ENCODE measurements around the gene TACC2.

Gene TACC2

DNA sequence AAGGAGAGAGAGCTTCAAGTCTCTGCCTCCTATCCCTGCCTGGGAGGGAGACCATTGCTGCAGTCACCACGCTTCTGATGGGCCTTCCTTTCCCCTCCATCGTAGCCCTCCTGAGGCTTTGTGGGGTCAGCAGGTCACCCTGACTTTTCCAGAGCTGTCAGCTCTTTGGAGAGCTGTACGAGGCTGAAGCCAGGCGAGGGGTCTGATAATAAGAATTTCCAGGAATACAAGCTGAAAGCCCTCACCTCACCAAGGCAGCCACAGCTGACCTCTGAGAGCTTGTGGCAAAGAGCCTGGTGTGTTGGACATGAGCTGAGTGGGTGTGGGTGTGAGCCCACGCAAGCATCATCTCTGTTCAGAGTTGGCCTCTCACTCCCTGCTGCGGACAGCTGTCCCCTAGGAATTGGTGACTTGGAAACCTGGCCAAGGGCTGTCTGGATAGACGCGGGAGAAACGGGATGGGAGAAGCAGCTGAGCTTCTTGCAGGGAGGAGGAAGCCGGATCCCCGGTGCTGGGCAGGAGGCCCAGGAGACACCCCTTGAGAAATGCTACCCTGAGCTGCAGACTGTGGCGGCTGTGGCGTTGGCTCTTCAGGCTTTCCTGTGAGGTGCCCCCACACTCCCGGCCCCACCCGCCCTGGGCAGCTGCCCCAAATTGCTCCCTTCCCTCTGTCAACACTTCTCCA lies 160.1 kb downstream of the TACC2 start:
- DNase-seq (ENCODE audit: low read depth): no peak

DNA sequence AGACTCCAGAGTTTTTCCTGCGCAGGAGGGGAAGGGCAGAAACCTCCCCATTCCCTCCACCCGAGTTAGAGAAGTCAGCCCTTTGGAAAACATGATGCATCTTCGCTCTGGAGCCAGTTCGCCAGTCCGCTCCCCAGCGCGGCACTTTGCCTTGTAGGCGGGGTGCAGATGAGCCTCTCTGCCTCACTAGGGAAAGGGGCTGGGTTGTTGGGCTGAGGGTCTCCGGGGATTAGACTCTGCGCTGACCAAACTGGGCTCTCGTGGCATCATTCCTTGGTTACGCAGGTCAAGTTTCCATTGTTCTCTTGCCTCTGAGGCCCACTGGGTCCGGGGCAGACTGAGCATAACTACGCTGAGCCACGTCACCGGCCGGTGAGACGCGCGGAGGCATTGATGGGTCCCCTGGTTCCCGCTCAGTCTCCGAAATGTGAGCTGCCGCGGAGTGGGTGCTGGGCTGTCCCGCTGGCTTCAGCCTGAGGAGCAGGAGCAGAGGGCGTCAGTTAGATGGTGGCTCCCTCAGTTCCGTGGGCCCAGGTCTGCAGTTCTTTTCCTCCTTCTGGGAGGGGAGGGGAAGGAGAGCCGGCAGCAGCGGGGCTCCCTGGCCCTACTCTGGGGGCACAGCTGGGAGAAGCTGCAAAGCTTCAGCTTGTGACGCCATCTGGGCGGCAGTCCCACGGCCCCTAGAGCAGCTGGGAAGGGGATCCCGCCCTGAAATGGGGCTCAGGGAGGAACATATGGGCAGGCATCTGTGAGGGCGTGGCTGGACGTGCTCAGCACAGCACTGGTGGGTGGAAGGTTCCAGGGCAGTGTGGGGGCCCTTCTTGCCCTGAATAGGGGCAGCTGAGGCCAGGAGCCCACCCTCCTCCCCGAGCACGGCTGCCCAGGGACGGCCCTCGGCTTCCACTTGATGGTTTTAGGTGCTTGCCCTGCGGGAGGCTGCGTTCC lies 160.9 kb downstream of the TACC2 start:
- DNase-seq (ENCODE audit: low read depth): no peak

DNA sequence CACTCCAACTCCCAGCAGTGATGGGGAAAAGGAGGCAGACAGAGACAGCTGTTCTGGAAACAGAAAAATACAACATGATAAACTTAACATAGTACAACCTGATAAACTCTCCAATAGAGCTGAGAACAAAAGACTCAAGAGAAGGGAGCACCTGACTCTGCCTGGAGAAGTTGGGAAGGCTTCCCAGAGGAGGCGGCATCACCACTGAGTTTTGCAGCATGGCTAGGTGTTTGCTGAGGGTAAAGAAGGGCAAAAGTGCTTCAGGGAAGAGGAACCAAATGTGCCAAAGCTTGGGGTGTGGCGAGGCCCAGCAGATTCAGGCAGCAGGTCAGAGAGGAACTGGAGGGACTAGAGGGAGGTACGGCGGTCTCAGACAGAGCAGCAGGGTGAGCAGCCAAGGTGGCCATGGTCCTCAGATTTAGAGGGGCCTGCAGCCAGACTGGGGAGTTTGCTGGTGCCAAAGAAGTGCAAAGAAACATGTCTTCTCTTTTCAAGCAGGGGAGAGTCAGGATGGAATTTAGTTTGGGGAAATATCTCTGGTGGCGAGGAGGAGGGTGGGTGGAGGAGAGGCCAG lies 162.2 kb downstream of the TACC2 start:
- DNase-seq (ENCODE audit: low read depth): no peak

DNA sequence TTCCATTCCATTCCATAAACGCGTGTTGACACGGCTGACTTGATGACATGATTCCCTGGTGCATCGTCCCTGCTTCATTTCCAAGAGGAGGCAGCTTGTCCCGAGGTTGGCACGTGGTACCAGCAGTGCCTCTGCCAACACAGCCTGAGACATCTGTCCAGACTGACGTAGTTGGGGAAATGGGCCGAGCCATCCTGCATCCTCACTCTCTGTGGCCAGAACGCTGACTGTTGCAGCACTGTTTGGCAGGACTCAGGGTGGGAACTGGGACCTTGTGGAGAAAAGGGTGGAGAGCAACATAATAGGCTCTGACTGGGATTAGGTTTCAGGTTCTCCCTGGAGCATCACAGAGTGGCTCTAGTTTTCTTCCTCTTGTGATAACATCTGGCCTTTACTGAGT lies 163.6 kb downstream of the TACC2 start:
- DNase-seq (ENCODE audit: low read depth): no peak

DNA sequence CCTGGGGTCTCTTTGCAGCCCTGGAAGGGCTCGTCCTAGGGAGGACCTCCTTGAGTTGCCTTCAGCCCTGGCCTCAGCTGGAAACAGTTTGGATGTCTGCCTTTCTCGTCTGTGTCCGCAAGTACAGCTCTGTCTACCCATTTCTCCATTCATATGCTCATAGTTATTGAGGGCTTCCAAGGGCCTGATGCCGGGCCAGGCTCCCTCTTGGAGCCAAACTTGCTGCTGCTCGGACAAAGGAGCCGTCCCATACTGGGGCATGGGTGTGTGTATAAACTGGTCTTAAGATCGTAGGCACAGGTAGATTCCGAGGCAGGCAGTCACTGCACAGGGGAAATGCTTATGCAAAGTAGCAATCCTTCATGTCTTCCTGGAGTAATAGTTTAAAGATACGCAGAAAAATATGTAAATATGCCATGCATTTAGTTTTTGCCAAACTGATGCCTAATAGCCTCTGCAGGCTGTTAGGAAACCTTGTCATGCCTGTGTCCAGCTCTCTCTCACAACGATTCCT lies 165.1 kb downstream of the TACC2 start:
- no peak for DNase-seq (ENCODE audit: low read depth)

DNA sequence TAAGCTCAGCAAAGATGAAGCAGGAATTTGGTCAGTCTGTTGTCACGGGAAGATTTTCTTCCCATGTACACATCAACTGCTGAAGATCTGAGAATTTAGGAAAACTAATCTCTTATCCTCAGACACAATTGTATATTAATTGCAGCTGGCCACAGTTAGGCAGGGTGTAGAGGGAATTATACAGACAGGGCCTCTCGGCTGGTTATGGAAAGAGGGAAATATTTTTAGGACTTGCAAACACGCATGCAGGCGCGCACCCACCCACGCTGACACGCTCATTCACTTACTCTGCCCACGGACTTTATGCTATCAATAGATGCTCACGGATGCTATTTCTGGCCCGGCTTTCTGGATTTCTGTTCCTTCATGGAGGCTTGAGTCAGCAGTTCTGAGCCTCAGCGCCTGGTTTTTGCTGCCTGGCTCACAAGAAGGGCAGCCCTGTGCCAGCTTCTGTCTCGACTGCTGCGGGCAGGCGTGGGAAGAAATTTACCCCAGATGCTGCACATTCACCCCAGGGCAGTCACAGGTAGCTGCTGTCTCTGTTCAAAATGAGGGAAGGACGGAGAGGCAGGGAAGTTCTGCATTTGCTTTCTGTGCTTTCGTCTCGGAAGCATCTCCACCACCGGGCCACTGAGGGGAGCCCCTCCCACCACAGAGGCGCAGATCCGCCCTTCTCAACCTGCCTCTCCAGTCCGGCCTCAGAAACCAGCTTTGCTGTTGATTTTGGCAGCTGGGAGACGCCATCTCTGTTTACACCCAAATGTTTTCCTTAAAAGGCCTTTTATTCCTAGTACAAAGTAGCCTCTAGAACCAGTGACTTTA lies 165.8 kb downstream of the TACC2 start:
- DNase-seq (ENCODE audit: low read depth): no peak

DNA sequence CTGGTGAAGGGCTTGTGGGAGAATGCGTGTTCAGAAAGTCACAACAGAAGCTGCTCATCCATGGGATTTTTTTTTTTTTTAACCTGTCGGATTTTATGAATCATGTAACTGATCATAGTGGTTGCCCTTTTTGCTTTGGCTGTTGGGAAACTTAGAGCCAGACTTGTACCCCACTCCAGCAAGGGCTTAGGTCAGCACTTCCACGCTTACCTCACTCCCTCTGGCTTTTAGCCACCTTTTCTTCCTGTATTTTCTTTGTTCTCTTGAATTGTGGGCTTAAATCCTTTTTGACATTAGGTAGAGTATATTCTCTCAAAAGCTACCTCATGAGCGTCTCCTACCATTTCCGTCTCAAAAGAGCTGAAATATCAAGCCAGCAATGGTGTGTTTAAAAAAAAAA lies 168.5 kb downstream of the TACC2 start:
- no peak for DNase-seq (ENCODE audit: low read depth)

DNA sequence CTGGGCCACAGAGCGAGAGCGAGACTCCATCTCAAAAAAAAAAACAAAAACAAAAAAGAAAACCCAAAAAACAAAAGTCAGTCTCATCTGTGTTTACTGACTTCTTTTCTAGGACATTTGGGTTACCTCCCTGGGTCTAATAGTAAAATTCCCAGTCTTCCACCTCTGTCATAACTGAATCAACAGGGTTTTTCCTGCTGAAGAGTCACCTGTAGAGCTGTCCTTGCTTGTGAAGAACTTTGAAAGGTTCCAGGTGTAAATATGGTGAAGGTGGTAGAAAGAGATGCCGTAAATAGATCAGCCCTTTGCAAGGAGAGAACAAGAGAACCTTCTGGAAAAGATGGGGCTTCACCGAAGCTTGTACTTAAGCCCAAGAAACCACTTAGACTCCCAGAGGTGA lies 169.4 kb downstream of the TACC2 start:
- no peak for DNase-seq (ENCODE audit: low read depth)

DNA sequence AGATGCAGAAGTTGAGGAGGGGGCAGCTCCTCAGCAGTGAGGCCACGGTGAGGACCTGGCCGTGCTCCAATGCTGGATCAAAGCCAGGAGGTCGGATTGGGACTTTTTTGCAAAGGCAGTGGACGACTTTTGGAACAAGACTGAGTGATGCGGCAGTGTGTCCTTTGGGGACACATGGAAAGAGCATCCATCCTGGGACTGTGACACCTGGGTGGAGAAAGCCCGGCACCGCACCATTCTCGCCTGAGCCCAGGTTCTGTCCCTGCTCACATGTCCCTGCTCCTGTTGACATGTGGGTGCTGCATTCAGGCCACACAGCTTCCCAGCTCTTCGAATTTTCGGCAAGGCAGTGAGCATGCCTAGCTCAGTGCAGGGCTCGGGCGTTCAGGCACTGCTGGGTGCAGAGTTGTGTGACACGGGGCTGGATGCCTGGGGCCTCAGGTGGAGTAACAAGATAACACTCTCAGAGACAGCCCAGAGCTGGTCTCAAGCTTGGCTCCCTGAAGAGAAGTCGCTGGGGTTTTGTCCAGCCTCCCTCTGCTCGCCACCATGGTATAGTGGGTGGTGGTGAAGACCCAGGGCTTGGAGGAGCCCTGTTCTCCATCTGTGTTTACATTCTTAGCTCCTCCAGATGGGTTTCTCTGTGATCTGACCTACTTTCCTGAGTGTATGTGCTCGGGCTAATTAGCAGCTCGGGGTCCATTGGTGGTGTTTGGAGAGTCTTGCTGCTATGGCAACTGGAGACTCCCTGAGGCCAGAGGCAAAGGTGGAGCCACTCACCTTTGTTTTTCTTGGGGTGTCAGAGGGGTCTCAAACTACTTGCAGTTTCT lies 170.4 kb downstream of the TACC2 start:
- DNase-seq (ENCODE audit: low read depth): no peak

DNA sequence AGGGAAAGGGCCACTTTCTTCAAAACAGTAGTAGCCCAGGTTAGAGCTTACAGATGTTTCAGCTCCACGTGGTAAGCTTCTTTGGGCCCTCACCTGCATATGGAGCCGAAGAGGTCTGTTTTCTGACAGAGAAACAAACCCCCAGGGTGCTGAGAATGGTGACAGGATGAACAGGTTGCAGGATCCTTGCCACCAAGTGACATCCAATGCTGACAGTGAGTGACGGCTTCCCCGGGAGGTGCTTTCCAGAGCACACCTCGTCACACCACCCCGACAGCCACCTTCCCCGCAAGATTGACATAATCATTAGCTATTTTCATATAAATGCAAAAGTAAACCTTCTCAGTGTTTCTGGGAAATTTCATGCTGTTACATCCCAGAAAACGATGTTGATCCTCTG lies 172.8 kb downstream of the TACC2 start:
- DNase-seq (ENCODE audit: low read depth): no peak

DNA sequence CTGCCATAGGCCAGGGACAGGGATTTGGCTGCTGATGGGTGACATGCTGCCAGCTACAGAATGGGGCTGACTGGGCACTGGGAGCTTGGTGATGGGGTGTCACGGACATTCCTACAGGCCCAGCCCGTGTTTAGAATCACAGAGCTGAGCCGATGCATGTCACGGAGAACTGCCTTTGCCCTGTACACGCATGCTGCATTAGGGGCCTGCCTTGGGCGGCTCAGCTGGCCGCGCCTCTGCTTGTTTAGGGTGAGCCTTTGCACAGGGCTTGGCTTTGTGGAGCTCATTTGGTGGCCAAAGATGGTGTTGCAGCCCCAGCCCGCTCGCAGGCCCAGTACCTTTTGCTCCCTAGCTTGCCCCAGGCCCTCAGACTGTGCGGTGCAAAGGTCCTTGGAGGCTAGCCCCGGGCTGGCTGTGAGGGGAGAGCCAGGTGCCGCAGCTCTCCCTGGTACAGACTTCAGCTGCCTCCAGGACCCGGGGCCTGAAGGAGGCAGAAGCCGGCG lies 173.8 kb downstream of the TACC2 start:
- no peak for DNase-seq (ENCODE audit: low read depth)

DNA sequence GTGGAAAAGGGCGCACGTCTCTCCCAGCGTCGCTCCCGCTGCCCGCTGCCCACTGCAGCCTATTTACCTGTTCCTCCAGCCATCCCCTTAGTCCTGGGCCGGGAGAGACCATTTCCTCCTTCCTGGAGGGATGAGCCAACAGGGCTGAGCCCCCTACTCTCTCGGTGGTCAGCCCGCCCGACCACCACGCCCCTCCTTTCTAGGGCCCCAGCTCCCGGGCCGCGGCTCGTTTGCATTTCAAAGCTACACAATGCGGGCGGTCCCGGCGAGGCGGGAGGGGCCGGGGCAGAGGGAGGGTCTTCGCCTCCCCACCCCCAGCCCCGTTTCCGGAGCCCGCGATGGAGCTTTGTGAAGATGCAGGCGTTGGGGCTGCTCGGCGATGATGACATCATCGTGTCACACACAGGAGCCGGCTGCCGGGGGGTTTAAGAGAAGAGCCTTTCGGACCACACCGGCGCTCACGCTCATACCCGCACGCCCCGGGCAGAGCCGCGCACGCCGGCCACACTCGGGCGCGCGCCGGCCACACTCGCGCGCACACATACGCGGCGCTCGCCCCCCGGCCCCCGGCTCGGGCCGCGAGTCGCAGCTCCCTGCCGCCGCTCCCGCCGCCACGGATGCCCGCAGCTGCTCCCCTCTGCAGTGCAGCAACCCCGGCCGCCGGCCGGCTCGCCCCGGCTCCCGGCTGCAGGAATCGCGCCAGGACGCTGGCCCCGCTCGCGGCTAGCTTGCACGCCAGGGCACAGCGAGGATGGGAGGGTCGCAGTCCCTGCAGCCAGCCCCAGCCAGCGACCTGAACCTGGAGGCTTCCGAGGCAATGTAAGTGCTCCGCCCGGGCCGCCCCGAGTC lies 174.4 kb downstream of the TACC2 start:
- no peak for DNase-seq (ENCODE audit: low read depth)

DNA sequence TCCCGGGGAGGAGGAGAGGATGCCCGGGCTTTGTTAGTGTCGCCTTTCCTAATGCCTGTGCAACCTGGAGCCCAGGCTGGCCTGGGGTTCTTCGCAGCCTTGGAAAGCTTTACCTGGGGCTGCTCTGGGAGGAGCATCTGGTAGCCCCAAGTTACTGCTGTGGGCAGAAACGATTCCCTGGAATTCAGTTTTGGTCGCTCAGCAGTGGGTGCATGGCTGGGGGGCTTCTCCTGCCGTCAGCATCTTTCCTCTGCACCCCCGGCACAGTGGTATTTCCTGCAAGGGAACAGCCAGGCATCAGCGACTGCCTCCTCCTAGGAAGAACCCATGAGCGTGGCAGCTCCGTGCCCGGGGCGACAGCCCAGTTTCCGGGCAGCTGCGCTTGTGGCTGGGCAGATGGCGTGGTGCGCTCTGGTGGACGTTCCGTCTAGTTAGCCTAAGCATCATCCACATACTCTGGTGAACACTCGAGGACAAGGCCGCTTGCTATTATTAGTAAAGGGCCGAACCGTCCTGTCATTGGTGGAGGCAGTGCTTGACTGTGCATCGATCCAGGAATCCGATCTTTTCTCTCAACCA lies 175.1 kb downstream of the TACC2 start:
- DNase-seq (ENCODE audit: low read depth): no peak

DNA sequence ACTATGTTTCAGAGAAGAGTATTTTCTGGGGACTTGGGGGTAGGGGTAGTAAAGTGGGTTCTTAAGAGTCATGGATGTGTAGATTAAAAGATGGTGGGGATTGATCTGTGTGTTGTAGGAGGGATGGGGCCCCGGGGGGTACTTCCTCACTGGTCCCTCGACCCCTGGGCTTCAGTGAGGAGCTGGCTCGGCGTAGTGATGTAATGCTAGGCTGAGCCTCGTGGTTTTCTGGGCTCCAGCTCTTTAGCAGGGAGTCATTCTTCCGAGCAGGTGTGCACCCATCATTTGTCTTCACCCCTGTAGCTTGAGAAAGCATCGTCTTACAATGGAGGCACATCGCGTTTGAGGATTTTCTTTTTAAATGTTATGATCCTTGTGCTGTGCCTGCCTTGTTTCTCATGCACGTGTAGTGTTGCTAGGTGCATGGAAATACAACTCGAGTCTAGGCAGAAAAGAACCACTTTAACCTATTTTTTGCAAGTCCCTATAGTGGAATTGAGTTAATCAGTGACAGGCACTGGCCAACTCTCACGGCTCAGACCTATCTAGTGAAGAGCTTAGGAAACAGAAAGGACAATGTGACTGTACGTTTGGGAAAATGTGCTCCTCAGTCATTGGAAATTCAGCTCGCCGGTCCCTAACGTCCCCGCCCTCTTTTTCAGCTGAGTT lies 176.0 kb downstream of the TACC2 start:
- no peak for DNase-seq (ENCODE audit: low read depth)

DNA sequence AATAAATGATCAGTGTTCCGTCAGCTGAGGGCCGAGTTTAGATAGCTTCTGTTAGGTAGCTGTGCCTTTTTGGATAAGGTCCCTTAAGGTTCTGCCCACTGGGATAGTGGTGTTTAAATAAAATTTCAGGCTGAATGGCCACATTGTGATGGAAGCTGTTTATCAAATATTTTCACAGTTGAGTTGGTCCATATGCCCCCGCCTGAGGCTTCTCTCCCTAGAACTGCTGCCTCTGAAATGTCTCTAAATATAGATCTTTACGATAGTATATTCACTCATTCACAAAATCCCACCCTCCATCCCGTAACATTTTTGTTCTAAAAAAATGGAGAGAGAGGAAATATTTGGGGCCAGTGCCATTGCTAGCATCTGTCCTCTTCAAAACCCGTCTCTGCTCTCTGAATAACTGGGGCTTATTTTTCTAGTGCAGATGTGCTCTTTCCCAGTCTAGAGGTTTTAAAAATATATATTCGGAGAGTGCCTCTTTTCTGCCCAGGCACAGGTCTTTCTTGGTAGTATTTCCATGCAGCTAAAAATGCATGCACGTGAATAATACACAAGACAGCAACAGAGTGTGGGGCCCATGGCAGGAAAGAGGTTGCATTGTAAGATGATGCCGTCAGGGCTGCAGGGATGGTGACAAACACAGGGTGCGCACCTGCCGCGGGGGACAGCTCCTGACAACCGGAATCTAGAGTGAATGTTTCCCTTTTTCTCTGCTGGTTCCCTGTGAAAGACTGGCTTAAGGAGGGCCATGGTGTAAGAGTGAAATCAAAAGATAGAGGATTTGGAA lies 176.7 kb downstream of the TACC2 start:
- DNase-seq (ENCODE audit: low read depth): no peak

DNA sequence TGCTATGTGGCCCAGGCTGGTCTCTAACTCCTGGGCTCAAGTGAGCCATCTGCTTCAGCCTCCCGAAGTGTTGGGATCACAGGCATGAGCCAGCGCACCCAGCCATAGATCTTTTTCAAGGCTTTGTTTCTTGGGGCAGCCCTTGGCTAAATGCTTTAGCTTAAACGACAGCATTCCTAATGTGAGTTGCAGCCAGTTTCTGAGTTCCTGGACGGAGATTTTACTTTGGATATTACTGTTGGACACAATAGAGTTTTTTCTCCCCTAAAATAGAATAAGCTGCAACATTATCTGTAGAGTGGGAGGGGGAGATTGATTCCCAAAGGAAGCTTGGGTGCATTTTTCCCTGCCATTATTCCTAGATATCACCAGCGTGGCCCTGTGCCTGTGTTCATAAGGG lies 179.1 kb downstream of the TACC2 start:
- DNase-seq (ENCODE audit: low read depth): no peak

DNA sequence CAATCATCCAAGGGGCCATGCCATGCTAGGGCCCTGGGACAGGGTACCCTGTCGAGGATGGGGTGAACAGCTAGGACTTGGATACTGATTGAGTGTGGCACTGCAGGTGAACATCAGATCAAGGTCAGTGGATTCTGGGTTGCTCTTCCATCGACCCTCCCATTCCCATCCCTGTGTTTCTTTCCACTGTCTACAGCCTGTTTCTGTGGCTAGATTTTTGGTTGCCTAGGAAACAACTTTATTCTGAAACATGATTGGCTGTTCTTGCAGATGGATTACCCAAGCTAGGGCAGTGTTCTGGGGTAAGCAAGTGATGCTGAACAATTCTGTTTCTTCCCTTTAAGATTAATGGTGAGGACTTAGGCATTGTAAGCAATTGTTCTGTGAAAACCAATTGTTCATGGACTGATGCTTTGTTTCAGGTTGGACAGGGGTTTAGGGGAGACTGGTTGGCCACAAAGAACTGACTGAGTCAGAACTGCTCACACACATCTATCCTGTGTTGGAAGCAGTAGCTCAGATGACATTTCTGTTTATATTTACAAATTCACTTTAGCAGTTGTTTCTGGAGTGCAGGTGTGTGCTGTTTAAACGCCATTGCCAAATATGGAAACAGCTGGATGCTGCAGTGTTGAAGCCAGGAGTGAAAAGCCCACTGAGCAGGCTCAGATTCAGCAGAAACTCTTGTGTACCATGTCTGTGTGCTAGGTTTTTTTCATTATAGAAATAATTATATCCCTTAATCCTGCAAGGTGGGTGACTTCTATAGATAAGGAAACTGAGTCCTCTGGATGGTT lies 179.8 kb downstream of the TACC2 start:
- DNase-seq (ENCODE audit: low read depth): no peak

All from HS-5 (cell line).